NK-92 treated with Interleukin-12 subunit alpha and Interleukin-12 subunit beta, amount 100 ng/mL, for 24 hours (cell line): ENCODE results near the gene AMN1.

ENCODE experiments used
- DNase-seq: peaks from one replicate; lab custom pipeline; 2025; lab: John Stamatoyannopoulos, UW

Gene AMN1

GRCh38 chr12:31631023-31631724 is 97.6 kb downstream of the AMN1 start:
- DNase-seq = no peak

- no peak for DNase-seq
These were observed 98.8 kb downstream of the AMN1 start for GRCh38 chr12:31629756-31630732.

- no peak for DNase-seq
These were observed 101.3 kb downstream of the AMN1 start for GRCh38 chr12:31627456-31628054.

GRCh38 chr12:31626270-31626995 is 102.4 kb downstream of the AMN1 start:
- no peak for DNase-seq

- no peak for DNase-seq
These were observed 106.8 kb downstream of the AMN1 start for GRCh38 chr12:31622038-31622437.
